GM19463 (cell line): ENCODE data around the gene STC2.
"Not testable (repeated sequence)": the region's sequence is repeated elsewhere in the genome, so short reads cannot be mapped to it uniquely, and the experiment has no call there.

Experiments used
- ATAC-seq: cut with Tn5 transposase; IDR thresholded peaks from one replicate; pipeline ENCODE4 v1.9.1; 2021; ENCODE audit warnings: mild to moderate bottlenecking, moderate library complexity; ENCODE audit not compliant: unreplicated experiment

Gene STC2

GRCh38 chr5:173327948-173328843 lies at the start of gene STC2:
TSS of gene STC2 (minus strand) at chr5:173328414. CDS start at chr5:173328193, 221 bp downstream.
- ATAC-seq = peak; percentile 53

GRCh38 chr5:173371400-173371799 lies 43.2 kb upstream of the STC2 start:
- no peak for ATAC-seq

- ATAC-seq = not testable (repeated sequence)
Measured at GRCh38 chr5:173363406-173363805, 35.2 kb upstream of the STC2 start.

- ATAC-seq = no peak
Measured at GRCh38 chr5:173355561-173355960, 27.3 kb upstream of the STC2 start.

- ATAC-seq = no peak
Measured at GRCh38 chr5:173354645-173355044, 26.4 kb upstream of the STC2 start.

- no peak for ATAC-seq
Measured at GRCh38 chr5:173352366-173353349, 24.4 kb upstream of the STC2 start.

GRCh38 chr5:173342813-173343755 lies 14.9 kb upstream of the STC2 start:
- ATAC-seq = no peak

GRCh38 chr5:173341961-173342430 lies 13.8 kb upstream of the STC2 start:
- no peak for ATAC-seq

GRCh38 chr5:173340984-173341383 lies 12.8 kb upstream of the STC2 start:
- no peak for ATAC-seq

- no peak for ATAC-seq
Measured at GRCh38 chr5:173340451-173340850, 12.2 kb upstream of the STC2 start.

- no peak for ATAC-seq
Measured at GRCh38 chr5:173339286-173339685, 11.1 kb upstream of the STC2 start.

GRCh38 chr5:173338380-173339015 lies 10.3 kb upstream of the STC2 start:
- no peak for ATAC-seq

GRCh38 chr5:173334808-173335207 lies 6.6 kb upstream of the STC2 start:
- no peak for ATAC-seq

GRCh38 chr5:173333925-173334661 lies 5.9 kb upstream of the STC2 start:
- ATAC-seq = no peak

GRCh38 chr5:173331956-173332479 lies 3.8 kb upstream of the STC2 start:
- ATAC-seq = peak; percentile 58

- ATAC-seq = no peak
Measured at GRCh38 chr5:173331287-173331686, 3.1 kb upstream of the STC2 start.

GRCh38 chr5:173330338-173331206 lies 2.4 kb upstream of the STC2 start:
- no peak for ATAC-seq
